H9 (cell line): ENCODE measurements around the gene MARCHF3. TPM values are rescaled to one million over a fixed set of nuclear protein-coding genes. Genes with fewer than 3 reads are reported as not detected.

ENCODE experiments used
- DNase-seq: peaks from one replicate; pipeline ENCODE4 v3.0.0-alpha.2; 2017
- H2AFZ ChIP-seq: one replicate; pipeline ENCODE4 v1.6.1; 2013; ENCODE audit warnings: mild to moderate bottlenecking, low read length, control low read depth, moderate library complexity
- H2AK5ac ChIP-seq: 2 replicates; pipeline ENCODE4 v1.6.1; 2013; ENCODE audit warnings: low read length, control low read depth, mixed read lengths; ENCODE audit not compliant: insufficient read length
- H2BK120ac ChIP-seq: one replicate; pipeline ENCODE4 v1.6.1; 2013; ENCODE audit warnings: low read depth, mild to moderate bottlenecking, low read length, control low read depth, inconsistent platforms; ENCODE audit not compliant: poor library complexity, severe bottlenecking
- H2BK12ac ChIP-seq: 2 replicates; pipeline ENCODE4 v1.6.1; 2013; ENCODE audit warnings: low read length, control low read depth, mixed read lengths, low read depth; ENCODE audit not compliant: insufficient read length
- H2BK15ac ChIP-seq: 2 replicates; pipeline ENCODE4 v1.6.1; 2013; ENCODE audit warnings: low read depth, low read length, control low read depth
- H2BK20ac ChIP-seq: one replicate; pipeline ENCODE4 v1.6.1; 2013; ENCODE audit warnings: low read depth, mild to moderate bottlenecking, low read length, control low read depth, inconsistent platforms; ENCODE audit not compliant: poor library complexity, severe bottlenecking
- H2BK5ac ChIP-seq: 2 replicates; pipeline ENCODE4 v1.6.1; 2013; ENCODE audit warnings: low read length, control low read depth, mixed read lengths; ENCODE audit not compliant: insufficient read length
- H3K14ac ChIP-seq: 2 replicates; pipeline ENCODE4 v1.6.1; 2013; ENCODE audit warnings: low read length, control low read depth; ENCODE audit not compliant: insufficient read depth
- H3K18ac ChIP-seq: 2 replicates; pipeline ENCODE4 v1.6.1; 2013; ENCODE audit warnings: low read depth, mild to moderate bottlenecking, mixed read lengths, low read length, control low read depth; ENCODE audit not compliant: insufficient read length
- H3K23ac ChIP-seq: 2 replicates; pipeline ENCODE4 v1.6.1; 2013; ENCODE audit warnings: low read length, control low read depth, mixed read lengths, low read depth; ENCODE audit not compliant: insufficient read length
- H3K23me2 ChIP-seq: 2 replicates; pipeline ENCODE4 v1.6.1; 2013; ENCODE audit warnings: low read depth, mild to moderate bottlenecking, mixed read lengths, low read length, control low read depth; ENCODE audit not compliant: insufficient read length, poor library complexity, severe bottlenecking
- H3K27ac ChIP-seq: 2 replicates; pipeline ENCODE4 v1.5.1; 2013; ENCODE audit warnings: low read length, control low read depth, mixed read lengths, low read depth; ENCODE audit not compliant: insufficient read length
- H3K27me3 ChIP-seq: 2 replicates; pipeline ENCODE4 v1.6.1; 2013; ENCODE audit warnings: low read length, control low read depth, inconsistent platforms; ENCODE audit not compliant: insufficient read depth
- H3K4ac ChIP-seq: 2 replicates; pipeline ENCODE4 v1.6.1; 2013; ENCODE audit warnings: low read depth, mild to moderate bottlenecking, control low read depth, inconsistent platforms, low read length, moderate library complexity
- H3K4me1 ChIP-seq: 2 replicates; pipeline ENCODE4 v1.6.1; 2013; ENCODE audit warnings: low read length, control low read depth, inconsistent platforms; ENCODE audit not compliant: insufficient read depth
- H3K4me2 ChIP-seq: 2 replicates; pipeline ENCODE4 v1.6.1; 2013; ENCODE audit warnings: low read length, control low read depth, mixed read lengths; ENCODE audit not compliant: insufficient read length, insufficient read depth
- H3K56ac ChIP-seq: 2 replicates; pipeline ENCODE4 v1.6.1; 2013; ENCODE audit warnings: low read depth, mild to moderate bottlenecking, mixed read lengths, low read length, control low read depth; ENCODE audit not compliant: insufficient read length
- H3K79me1 ChIP-seq: 2 replicates; pipeline ENCODE4 v1.6.1; 2013; ENCODE audit warnings: low read depth, mild to moderate bottlenecking, moderate library complexity, low read length, control low read depth, inconsistent platforms; ENCODE audit not compliant: insufficient read depth, poor library complexity, severe bottlenecking
- H3K79me2 ChIP-seq: 2 replicates; pipeline ENCODE4 v1.6.1; 2013; ENCODE audit warnings: low read length, control low read depth, inconsistent platforms; ENCODE audit not compliant: insufficient read depth
- H3K9ac ChIP-seq: 2 replicates; pipeline ENCODE4 v1.6.1; 2013; ENCODE audit warnings: low read length, control low read depth, mixed read lengths; ENCODE audit not compliant: insufficient read length; ENCODE audit errors: extremely low read depth
- H3K9me3 ChIP-seq: one replicate; pipeline ENCODE4 v1.6.1; 2013; ENCODE audit warnings: low read depth, low read length, inconsistent platforms; ENCODE audit not compliant: control insufficient read depth
- H3T11ph ChIP-seq: one replicate; pipeline ENCODE4 v1.6.1; 2013; ENCODE audit warnings: mild to moderate bottlenecking, low read length, control low read depth, inconsistent platforms
- H4K20me1 ChIP-seq: one replicate; pipeline ENCODE4 v1.6.1; 2013; ENCODE audit not compliant: control insufficient read depth, insufficient read length, insufficient read depth
- H4K5ac ChIP-seq: 2 replicates; pipeline ENCODE4 v1.6.1; 2013; ENCODE audit warnings: low read depth, mild to moderate bottlenecking, mixed read lengths, low read length, control low read depth; ENCODE audit not compliant: insufficient read length
- H4K8ac ChIP-seq: replicated peaks from 2 replicates; pipeline ENCODE4 v1.6.1; 2013; ENCODE audit warnings: low read length, control low read depth, mixed read lengths, low read depth; ENCODE audit not compliant: insufficient read length
- H4K91ac ChIP-seq: 2 replicates; pipeline ENCODE4 v1.6.1; 2013; ENCODE audit warnings: low read depth, mild to moderate bottlenecking, moderate library complexity, mixed read lengths, low read length, control low read depth; ENCODE audit not compliant: insufficient read length
- H3K27ac Mint-ChIP-seq, 3 experiments: 2 replicates in 2 of 3; 3 replicates in 1 of 3; pipeline ENCODE4 v1.8.0; 2020 to 2021; ENCODE audit warnings: mixed read lengths in 3 of 3, mild to moderate bottlenecking in 1 of 3, moderate library complexity in 1 of 3
- H3K27me3 Mint-ChIP-seq: 2 replicates; pipeline ENCODE4 v1.8.0; 2021; ENCODE audit warnings: low read depth, mild to moderate bottlenecking, moderate library complexity, mixed read lengths
- H3K36me3 Mint-ChIP-seq, 3 experiments: 2 replicates in 2 of 3; 3 replicates in 1 of 3; pipeline ENCODE4 v1.8.0; 2020 to 2021; ENCODE audit warnings: low read depth in 3 of 3, mixed read lengths in 3 of 3; ENCODE audit not compliant: insufficient read depth in 1 of 3
- H3K4me1 Mint-ChIP-seq, 2 experiments: 2 replicates each; pipeline ENCODE4 v1.8.0; 2020; ENCODE audit warnings: mixed read lengths in 2 of 2
- H3K4me3 Mint-ChIP-seq, 2 experiments: 2 replicates in 1 of 2; 3 replicates in 1 of 2; pipeline ENCODE4 v1.8.0; 2020 to 2021; ENCODE audit warnings: mild to moderate bottlenecking in 2 of 2, mixed read lengths in 2 of 2, moderate library complexity in 1 of 2
- H3K9me3 Mint-ChIP-seq, 2 experiments: 2 replicates in 1 of 2; 3 replicates in 1 of 2; pipeline ENCODE4 v1.8.0; 2020; ENCODE audit warnings: mild to moderate bottlenecking in 2 of 2, mixed read lengths in 2 of 2, moderate library complexity in 1 of 2
- CTCF ChIP-seq: fragments of 200-600 bp; sonication (generic); conservative IDR thresholded peaks from 3 replicates; pipeline ENCODE4 v1.8.0; 2021; ENCODE audit warnings: antibody characterized with exemption, mild to moderate bottlenecking
- WGBS: extraction: QIAGEN DNeasy Blood & Tissue Kit; methylation state at CpG from one replicate; pipeline ENCODE4 v1.1.7; 2013; ENCODE audit warnings: missing lambda C conversion rate, low lambda C conversion rate, mixed read lengths; ENCODE audit not compliant: insufficient read length; ENCODE audit errors: extremely low coverage; 5-methylcytosine and 5-hydroxymethylcytosine counted together
- total RNA-seq: library from RNA; stranded (reverse); gene quantifications from 2 replicates; pipeline ENCODE4 v1.2.1, GENCODE V29; 2021

MARCHF3 gene
- total RNA-seq, 1 experiment from 2014 or later: 17.7 TPM

DNA sequence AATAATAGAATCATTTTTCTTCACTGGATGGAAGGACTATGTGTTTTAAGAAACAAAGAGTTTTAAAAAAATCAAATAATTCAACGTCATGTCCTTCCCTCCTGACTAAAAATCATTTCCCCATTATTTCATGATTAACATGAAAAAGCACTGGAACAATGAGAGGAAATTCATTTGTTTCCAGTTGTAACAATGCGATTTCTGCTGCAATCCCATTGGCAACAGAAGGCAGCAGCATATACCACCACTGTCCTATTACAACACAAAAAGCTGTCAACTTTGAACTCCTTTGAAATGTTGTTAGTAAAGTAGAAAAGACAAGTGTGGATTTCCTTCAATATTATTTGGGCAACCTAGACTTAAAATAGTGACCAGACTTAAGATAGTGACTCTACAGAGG is 39.9 kb upstream of the MARCHF3 start:
- H3K4me2 ChIP-seq: no peak overlapping the region
- no peak overlapping the region for H4K5ac ChIP-seq
- DNase-seq: no peak
- H2BK120ac ChIP-seq: no peak overlapping the region
- H2BK15ac ChIP-seq: no peak overlapping the region
- H3K18ac ChIP-seq: no peak overlapping the region
- H3K23me2 ChIP-seq: peaks cover 3% of the 10 kb centered on the region
- H4K8ac ChIP-seq: no peak overlapping the region
- no peak overlapping the region for H4K91ac ChIP-seq
- no peak overlapping the region for H3K56ac ChIP-seq
- H3K27me3 Mint-ChIP-seq: no peaks in the 10 kb centered on the region
- no peak overlapping the region for H3K4me3 Mint-ChIP-seq
- no peaks in the 10 kb centered on the region for H3K9me3 Mint-ChIP-seq
- H2AK5ac ChIP-seq: no peak overlapping the region
- no peak overlapping the region for H3K4ac ChIP-seq
- no peaks in the 10 kb centered on the region for H3K27me3 ChIP-seq
- no peak overlapping the region for H2AFZ ChIP-seq
- no peak for TF ChIP-seq CTCF
- H3T11ph ChIP-seq: no peak overlapping the region
- H3K79me2 ChIP-seq: no peaks in the 10 kb centered on the region
- H2BK5ac ChIP-seq: no peak overlapping the region
- H4K20me1 ChIP-seq: no peaks in the 10 kb centered on the region
- H3K4me1 Mint-ChIP-seq: peaks cover 33 to 34% of the 10 kb centered on the region in 2 experiments
- H3K23ac ChIP-seq: no peak overlapping the region
- no peak overlapping the region for H3K9ac ChIP-seq
- no peaks in the 10 kb centered on the region; a peak in 1 of 7 replicates for H3K36me3 Mint-ChIP-seq
- H3K79me1 ChIP-seq: no peaks in the 10 kb centered on the region
- no peaks in the 10 kb centered on the region for H3K9me3 ChIP-seq
- peaks cover 3% of the 10 kb centered on the region; the same call in 1 of the 2 replicates for H3K4me1 ChIP-seq
- H2BK12ac ChIP-seq: no peak overlapping the region
- H3K14ac ChIP-seq: no peak overlapping the region
- H2BK20ac ChIP-seq: no peak overlapping the region
- no peak overlapping the region for H3K27ac Mint-ChIP-seq
- WGBS: no CpG with 5 or more reads among the region's 2 CpGs
- no peak overlapping the region for H3K27ac ChIP-seq
